Activated CD8-positive, alpha-beta memory T cell treated with anti-CD3 and anti-CD28 coated beads, Interleukin-2, amount 10 ng/mL, durations not matched to agents 7 days and 5 days (primary cell): ENCODE data around the gene ZBTB9. TPM values are rescaled to one million over a fixed set of nuclear protein-coding genes. Genes with fewer than 3 reads are reported as not detected.
"Not testable (repeated sequence)": the region's sequence is repeated elsewhere in the genome, so short reads cannot be mapped to it uniquely, and the experiment has no call there.

Experiments used
- ATAC-seq: fragments of 150-1000 bp; cut with Tn5 transposase; one replicate; pipeline ENCODE4 v1.10.0; 2021; ENCODE audit warnings: moderate library complexity
- CTCF ChIA-PET: fragments of 350-600 bp; sonication (Branson Sonifier 250); formaldehyde crosslinking; loops from one replicate; lab custom pipeline; 2021; ENCODE audit warnings: antibody characterized with exemption; lab: Charles Lee
- DNase-seq: peaks from one replicate; pipeline ENCODE4 v3.0.0-alpha.2; 2020
- H3K27ac Mint-ChIP-seq: one replicate; pipeline ENCODE4 v1.8.0; 2021; ENCODE audit warnings: mild to moderate bottlenecking, mixed read lengths
- H3K27me3 Mint-ChIP-seq: one replicate; pipeline ENCODE4 v1.8.0; 2021; ENCODE audit warnings: mixed read lengths
- H3K36me3 Mint-ChIP-seq: one replicate; pipeline ENCODE4 v1.8.0; 2021; ENCODE audit warnings: mild to moderate bottlenecking, mixed read lengths
- H3K4me1 Mint-ChIP-seq: one replicate; pipeline ENCODE4 v1.8.0; 2021; ENCODE audit warnings: mixed read lengths
- H3K4me3 Mint-ChIP-seq: one replicate; pipeline ENCODE4 v1.8.0; 2021; ENCODE audit warnings: mild to moderate bottlenecking, moderate library complexity, mixed read lengths
- H3K9me3 Mint-ChIP-seq: one replicate; pipeline ENCODE4 v1.8.0; 2022; ENCODE audit warnings: low read depth, mixed read lengths
- total RNA-seq, 2 experiments: library from RNA; stranded (reverse); gene quantifications; one replicate each; pipeline ENCODE4 v1.2.3, GENCODE V29; 2021

Gene ZBTB9
- total RNA-seq, 2 experiments from 2014 or later = 7.4 to 9.0 TPM

GRCh38 chr6:33469661-33470060 is 15.3 kb downstream of the ZBTB9 start:
- no peaks in the 10 kb centered on the region for H3K36me3 Mint-ChIP-seq
- DNase-seq (no peak), ATAC-seq (no peak)
- no peaks in the 10 kb centered on the region for H3K4me1 Mint-ChIP-seq
- H3K27me3 Mint-ChIP-seq = peaks cover 8% of the 10 kb centered on the region
- H3K9me3 Mint-ChIP-seq = no peaks in the 10 kb centered on the region
- no peak overlapping the region for H3K4me3 Mint-ChIP-seq
- CTCF ChIA-PET = interaction anchor here (1.6 kb wide), 1 partner anchor 67 kb away, joined by 4 read pairs; no protein-coding TSS in a partner anchor
- H3K27ac Mint-ChIP-seq = no peak overlapping the region

DNA sequence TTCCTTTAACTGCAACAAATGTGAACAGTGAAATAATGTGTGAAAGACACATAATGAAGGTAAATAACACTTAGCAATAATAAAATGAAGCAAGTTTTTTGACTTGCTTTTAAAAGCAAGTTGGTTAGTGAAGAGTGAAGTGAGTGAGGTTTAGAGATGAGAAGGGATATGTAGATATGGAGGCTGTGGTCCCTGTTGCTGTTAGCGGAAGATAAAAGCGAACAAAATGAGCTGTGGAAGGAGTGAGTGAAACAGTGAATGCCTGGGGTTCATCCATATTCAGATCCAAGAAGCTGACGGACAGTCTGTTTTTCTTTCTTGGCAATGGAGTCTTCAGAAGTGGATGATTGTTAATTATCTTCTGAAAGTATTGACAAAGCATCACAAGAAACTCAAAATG is 23.5 kb downstream of the ZBTB9 start:
- Mint-ChIP-seq H3K4me3 (no peak overlapping the region), H3K27me3 (peaks cover 22% of the 10 kb centered on the region), H3K27ac (no peak overlapping the region), H3K36me3 (no peaks in the 10 kb centered on the region), H3K9me3 (no peaks in the 10 kb centered on the region), H3K4me1 (no peaks in the 10 kb centered on the region)
- ATAC-seq (no peak), DNase-seq (no peak)
- CTCF ChIA-PET = no interaction called here

GRCh38 chr6:33481192-33481591 is 26.8 kb downstream of the ZBTB9 start:
- CTCF ChIA-PET = interaction anchor here (1.2 to 1.7 kb wide), 2 partner anchors 9 to 104 kb away, joined by 3 read pairs; no protein-coding TSS in a partner anchor
- Mint-ChIP-seq H3K27ac (no peak overlapping the region), H3K27me3 (peaks cover 17% of the 10 kb centered on the region), H3K36me3 (no peaks in the 10 kb centered on the region), H3K4me3 (no peak overlapping the region), H3K4me1 (no peaks in the 10 kb centered on the region), H3K9me3 (no peaks in the 10 kb centered on the region)
- no peak for DNase-seq
- no peak for ATAC-seq

- H3K36me3 Mint-ChIP-seq, H3K9me3 Mint-ChIP-seq, DNase-seq, CTCF ChIA-PET, ATAC-seq, H3K4me1 Mint-ChIP-seq, H3K4me3 Mint-ChIP-seq, H3K27ac Mint-ChIP-seq: not testable (repeated sequence)
- peaks cover 18% of the 10 kb centered on the region for H3K27me3 Mint-ChIP-seq
These were observed 28.2 kb downstream of the ZBTB9 start for GRCh38 chr6:33482620-33483019.

DNA sequence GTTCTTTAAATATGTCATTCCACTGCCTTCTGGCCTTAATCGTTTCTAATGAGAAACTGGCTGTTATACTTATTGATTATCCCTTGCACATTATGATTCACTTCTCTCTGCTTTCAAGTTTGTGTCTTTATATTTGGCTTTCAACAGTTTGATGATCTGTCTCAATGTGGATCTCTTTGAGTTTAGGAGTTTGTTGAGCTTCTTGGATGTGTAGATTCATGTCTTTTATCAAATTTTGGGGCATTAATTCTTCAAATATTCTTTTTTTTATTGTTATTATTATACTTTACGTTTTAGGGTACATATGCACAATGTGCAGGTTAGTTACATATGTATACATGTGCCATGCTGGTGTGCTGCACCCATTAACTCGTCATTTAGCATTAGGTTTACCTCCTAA is 29.3 kb downstream of the ZBTB9 start:
- Mint-ChIP-seq H3K4me3 (no peak overlapping the region), H3K27ac (no peak overlapping the region), H3K36me3 (peaks cover 2% of the 10 kb centered on the region), H3K4me1 (peaks cover 6% of the 10 kb centered on the region), H3K9me3 (no peaks in the 10 kb centered on the region), H3K27me3 (peaks cover 18% of the 10 kb centered on the region)
- ATAC-seq (no peak), DNase-seq (no peak)
- CTCF ChIA-PET = no interaction called here

DNA sequence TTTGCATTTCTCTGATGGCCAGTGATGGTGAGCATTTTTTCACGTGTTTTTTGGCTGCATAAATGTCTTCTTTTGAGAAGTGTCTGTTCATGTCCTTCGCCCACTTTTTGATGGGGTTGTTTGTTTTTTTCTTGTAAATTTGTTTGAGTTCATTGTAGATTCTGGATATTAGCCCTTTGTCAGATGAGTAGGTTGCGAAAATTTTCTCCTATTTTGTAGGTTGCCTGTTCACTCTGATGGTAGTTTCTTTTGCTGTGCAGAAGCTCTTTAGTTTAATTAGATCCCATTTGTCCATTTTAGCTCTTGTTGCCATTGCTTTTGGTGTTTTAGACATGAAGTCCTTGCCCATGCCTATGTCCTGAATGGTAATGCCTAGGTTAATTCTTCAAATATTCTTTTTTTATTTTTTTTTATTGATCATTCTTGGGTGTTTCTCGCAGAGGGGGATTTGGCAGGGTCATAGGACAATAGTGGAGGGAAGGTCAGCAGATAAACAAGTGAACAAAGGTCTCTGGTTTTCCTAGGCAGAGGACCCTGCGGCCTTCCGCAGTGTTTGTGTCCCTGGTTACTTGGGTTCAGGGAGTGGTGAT is 30.4 kb downstream of the ZBTB9 start:
- H3K9me3 Mint-ChIP-seq, H3K4me1 Mint-ChIP-seq, H3K36me3 Mint-ChIP-seq, CTCF ChIA-PET, H3K4me3 Mint-ChIP-seq, DNase-seq, H3K27ac Mint-ChIP-seq, ATAC-seq: not testable (repeated sequence)
- peaks cover 15% of the 10 kb centered on the region for H3K27me3 Mint-ChIP-seq

DNA sequence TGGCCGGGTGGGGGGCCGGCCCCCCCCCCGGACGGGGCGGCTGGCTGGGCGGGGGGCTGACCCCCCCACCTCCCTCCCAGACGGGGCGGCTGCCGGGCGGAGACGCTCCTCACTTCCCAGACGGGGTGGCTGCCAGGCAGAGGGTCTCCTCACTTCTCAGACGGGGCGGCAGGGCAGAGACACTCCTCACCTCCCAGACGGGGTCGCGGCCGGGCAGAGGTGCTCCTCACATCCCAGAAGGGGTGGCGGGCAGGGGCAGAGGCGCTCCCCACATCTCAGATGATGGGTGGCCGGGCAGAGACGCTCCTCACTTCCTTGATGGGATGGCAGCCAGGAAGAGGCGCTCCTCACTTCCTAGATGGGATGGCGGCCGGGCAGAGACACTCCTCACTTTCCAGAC is 31.3 kb downstream of the ZBTB9 start:
- DNase-seq, H3K4me3 Mint-ChIP-seq, H3K4me1 Mint-ChIP-seq, H3K27ac Mint-ChIP-seq, H3K9me3 Mint-ChIP-seq, H3K36me3 Mint-ChIP-seq, ATAC-seq, CTCF ChIA-PET: not testable (repeated sequence)
- H3K27me3 Mint-ChIP-seq = peaks cover 15% of the 10 kb centered on the region

- ATAC-seq (no peak), DNase-seq (no peak)
- Mint-ChIP-seq H3K4me1 (peaks cover 8% of the 10 kb centered on the region), H3K4me3 (no peak overlapping the region), H3K27ac (no peak overlapping the region), H3K27me3 (peaks cover 15% of the 10 kb centered on the region), H3K36me3 (peaks cover 2% of the 10 kb centered on the region), H3K9me3 (no peaks in the 10 kb centered on the region)
- CTCF ChIA-PET = no interaction called here
These were observed 34.0 kb downstream of the ZBTB9 start for GRCh38 chr6:33488339-33488738.

GRCh38 chr6:33490198-33490597 is 35.8 kb downstream of the ZBTB9 start:
- Mint-ChIP-seq H3K4me1 (peaks cover 8% of the 10 kb centered on the region), H3K27ac (no peak overlapping the region), H3K9me3 (no peaks in the 10 kb centered on the region), H3K27me3 (peaks cover 19% of the 10 kb centered on the region), H3K36me3 (peaks cover 2% of the 10 kb centered on the region), H3K4me3 (no peak overlapping the region)
- CTCF ChIA-PET = interaction anchor here (0.7 to 0.9 kb wide), 2 partner anchors 10 to 81 kb away, joined by 3 read pairs; no protein-coding TSS in a partner anchor
- ATAC-seq (peak; percentile 36), DNase-seq (no peak)

DNA sequence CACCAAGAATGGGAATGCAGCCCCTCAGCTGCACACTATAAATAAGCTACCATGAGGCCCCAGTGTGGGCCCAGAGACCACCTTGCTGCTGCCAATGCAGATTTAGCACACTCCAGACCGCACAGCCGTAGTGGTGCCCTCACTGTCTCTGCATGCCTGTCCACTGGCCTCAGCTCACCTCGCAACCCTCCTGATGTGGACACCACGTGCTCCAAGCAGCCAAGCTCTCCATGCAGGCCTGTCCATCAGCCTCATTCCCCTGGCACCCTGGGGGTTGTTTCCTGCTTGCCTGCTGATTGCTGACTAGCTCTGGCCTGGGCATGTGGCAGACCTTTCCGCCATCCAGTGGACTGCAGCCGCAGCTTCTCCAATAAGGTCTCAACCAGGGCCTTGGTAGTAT is 36.2 kb downstream of the ZBTB9 start:
- Mint-ChIP-seq H3K4me3 (no peak overlapping the region), H3K9me3 (no peaks in the 10 kb centered on the region)
- no peak for ATAC-seq

DNA sequence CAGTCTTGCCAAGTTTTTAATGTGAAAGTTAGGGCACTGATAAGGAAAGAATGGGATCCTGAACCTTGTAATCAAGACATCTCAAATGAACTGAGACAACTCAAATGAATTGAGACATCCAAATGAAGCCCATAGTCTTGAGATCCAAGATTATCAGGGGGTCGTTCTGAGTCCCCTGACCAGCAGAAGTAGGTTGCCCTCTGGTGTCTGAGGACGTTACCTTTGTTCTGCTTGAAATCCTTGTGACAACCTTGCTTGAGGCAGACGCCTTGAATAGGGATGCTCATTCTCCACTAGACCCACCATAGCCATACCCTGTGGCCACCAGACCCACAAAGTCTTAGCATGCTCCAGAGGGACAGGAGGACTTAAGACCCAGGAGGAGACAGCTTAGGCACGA is 37.7 kb downstream of the ZBTB9 start:
- CTCF ChIA-PET = no interaction called here
- ATAC-seq = no peak
- H3K27me3 Mint-ChIP-seq = peaks cover 22% of the 10 kb centered on the region
- no peak overlapping the region for H3K27ac Mint-ChIP-seq
- DNase-seq = no peak
- H3K36me3 Mint-ChIP-seq = no peaks in the 10 kb centered on the region
- peaks cover 8% of the 10 kb centered on the region for H3K4me1 Mint-ChIP-seq
- H3K9me3 Mint-ChIP-seq = no peaks in the 10 kb centered on the region
- H3K4me3 Mint-ChIP-seq = no peak overlapping the region

More for the DNA sequence above, 36.2 kb downstream of the ZBTB9 start:
- DNase-seq = no peak
- CTCF ChIA-PET = interaction anchor here (0.7 to 0.9 kb wide), 2 partner anchors 10 to 80 kb away, joined by 3 read pairs; no protein-coding TSS in a partner anchor
- Mint-ChIP-seq H3K27me3 (peaks cover 19% of the 10 kb centered on the region), H3K4me1 (peaks cover 8% of the 10 kb centered on the region), H3K27ac (no peak overlapping the region), H3K36me3 (peaks cover 2% of the 10 kb centered on the region)

GRCh38 chr6:33497157-33497556 is 42.8 kb downstream of the ZBTB9 start:
- ATAC-seq (no peak), DNase-seq (no peak)
- no peaks in the 10 kb centered on the region for H3K36me3 Mint-ChIP-seq
- H3K4me3 Mint-ChIP-seq = no peak overlapping the region
- CTCF ChIA-PET = no interaction called here
- no peaks in the 10 kb centered on the region for H3K4me1 Mint-ChIP-seq
- H3K27me3 Mint-ChIP-seq = peaks cover 19% of the 10 kb centered on the region
- H3K27ac Mint-ChIP-seq = no peak overlapping the region
- H3K9me3 Mint-ChIP-seq = no peaks in the 10 kb centered on the region

GRCh38 chr6:33502486-33502885 is 48.1 kb downstream of the ZBTB9 start:
- Mint-ChIP-seq H3K36me3 (peaks cover 2% of the 10 kb centered on the region), H3K4me3 (no peak overlapping the region), H3K27me3 (peaks cover 8% of the 10 kb centered on the region), H3K9me3 (no peaks in the 10 kb centered on the region), H3K4me1 (peaks cover 5% of the 10 kb centered on the region), H3K27ac (no peak overlapping the region)
- ATAC-seq (no peak), DNase-seq (no peak)
- CTCF ChIA-PET = no interaction called here

DNA sequence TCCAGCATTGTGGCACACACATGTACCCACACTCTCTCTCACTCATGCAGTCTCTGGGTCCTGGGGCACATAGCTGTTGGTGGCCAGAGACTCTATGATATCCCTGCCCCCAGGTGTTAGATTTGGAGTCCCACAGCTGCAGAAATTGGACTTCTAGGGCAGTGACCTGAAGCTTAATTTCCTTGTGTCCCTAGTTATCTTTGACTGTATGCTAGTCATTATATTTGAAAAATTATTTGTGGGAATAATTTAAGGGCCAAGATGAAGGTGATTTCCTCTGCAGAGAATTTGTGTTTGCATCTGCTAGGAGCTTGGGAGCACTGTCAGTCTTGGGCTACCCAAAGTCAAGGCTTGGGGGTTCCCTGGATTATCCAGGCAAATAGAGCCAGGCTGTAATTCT is 50.1 kb downstream of the ZBTB9 start:
- H3K36me3 Mint-ChIP-seq = peaks cover 2% of the 10 kb centered on the region
- CTCF ChIA-PET = no interaction called here
- no peak overlapping the region for H3K27ac Mint-ChIP-seq
- H3K4me1 Mint-ChIP-seq = peaks cover 21% of the 10 kb centered on the region
- no peak overlapping the region for H3K4me3 Mint-ChIP-seq
- H3K27me3 Mint-ChIP-seq = peaks cover 6% of the 10 kb centered on the region
- ATAC-seq (no peak), DNase-seq (no peak)
- H3K9me3 Mint-ChIP-seq = no peaks in the 10 kb centered on the region
